HG03175 (cell line): ENCODE data around the gene MAP3K14.
A peak's percentile ranks its signal among the peaks of the same experiment; 100 is the strongest.

Experiments used
- ATAC-seq: cut with Tn5 transposase; IDR thresholded peaks from one replicate; pipeline ENCODE4 v1.9.1; 2021; ENCODE audit warnings: mild to moderate bottlenecking, moderate library complexity; ENCODE audit not compliant: unreplicated experiment

MAP3K14 gene

GRCh38 chr17:45317111-45317928 lies 500 bp upstream of the MAP3K14 start:
- peak; percentile 68 for ATAC-seq

- no peak for ATAC-seq
Measured at GRCh38 chr17:45315648-45316433, 979 bp downstream of the MAP3K14 start.

GRCh38 chr17:45314741-45315647 lies 1.8 kb downstream of the MAP3K14 start:
- no peak for ATAC-seq

GRCh38 chr17:45313996-45314740 lies 2.7 kb downstream of the MAP3K14 start:
- no peak for ATAC-seq

DNA sequence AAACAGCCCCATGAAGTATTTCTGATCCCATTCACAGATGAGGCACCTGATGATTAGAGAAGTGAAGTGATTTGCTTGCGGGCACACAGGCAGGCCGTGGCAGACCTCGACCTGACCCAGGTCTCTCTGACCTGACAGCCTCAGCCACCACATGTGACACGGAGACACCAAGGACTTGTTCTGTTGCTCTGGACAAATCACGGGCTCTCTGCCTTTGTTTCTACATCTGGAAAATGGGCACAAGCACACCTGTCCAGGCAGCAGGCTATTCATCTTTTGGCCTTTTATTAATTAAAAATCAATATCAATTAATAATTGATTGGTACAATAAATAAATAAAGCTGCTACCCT lies 3.4 kb downstream of the MAP3K14 start:
- no peak for ATAC-seq

GRCh38 chr17:45312477-45313420 lies 4.1 kb downstream of the MAP3K14 start:
- no peak for ATAC-seq

DNA sequence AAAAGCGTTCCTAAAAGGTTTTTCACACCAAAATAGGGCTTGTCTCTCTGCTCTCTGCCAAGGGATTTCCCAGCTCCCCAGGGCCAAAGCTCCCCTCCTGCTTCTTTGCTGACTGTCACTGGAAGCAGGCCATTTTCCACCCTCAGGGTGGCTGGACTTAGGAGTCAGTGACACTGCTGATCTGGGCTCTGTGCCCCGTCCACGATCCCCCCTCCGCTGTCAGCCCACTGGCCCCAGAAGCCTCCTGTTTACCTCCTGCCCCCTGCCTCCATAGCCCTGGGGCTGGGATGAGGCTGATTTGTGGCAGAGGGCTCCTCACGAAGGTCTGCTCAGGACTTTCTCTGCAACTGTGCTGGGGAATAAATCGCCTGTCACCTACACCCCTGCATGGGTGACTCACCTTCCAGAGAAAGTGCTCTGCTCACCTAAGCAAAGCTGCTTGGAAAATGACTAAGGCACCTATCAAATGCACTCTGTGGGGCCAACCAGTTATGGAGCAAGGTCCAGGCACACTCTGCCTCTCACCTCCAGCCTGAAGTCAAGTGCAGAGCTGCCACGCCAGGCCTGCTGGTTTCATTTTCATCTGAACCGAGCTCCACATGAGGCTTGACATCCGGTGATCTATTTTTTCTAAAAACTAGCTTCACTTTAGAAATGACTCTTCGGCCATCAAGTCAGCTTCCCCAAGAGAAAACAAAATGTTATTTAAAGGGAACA lies 4.9 kb downstream of the MAP3K14 start:
- ATAC-seq: peak; percentile 23

DNA sequence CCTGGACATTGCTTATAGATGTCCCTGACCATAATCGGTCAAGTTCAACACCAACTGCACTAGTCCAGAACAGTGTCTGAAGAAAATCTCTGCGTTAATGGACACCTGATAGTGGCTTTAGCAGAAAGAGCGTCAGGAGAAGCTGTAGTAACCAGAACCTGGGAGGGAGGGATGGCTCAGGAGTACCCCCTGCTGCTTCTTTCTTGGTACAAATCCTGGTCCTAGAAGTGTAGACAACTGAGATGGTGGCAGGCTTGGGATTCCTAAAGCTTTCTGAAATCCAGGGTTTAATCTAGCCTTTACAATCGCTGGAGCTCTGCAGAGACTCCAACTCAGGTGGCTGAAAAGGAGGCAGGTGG lies 5.4 kb downstream of the MAP3K14 start:
- ATAC-seq: no peak

DNA sequence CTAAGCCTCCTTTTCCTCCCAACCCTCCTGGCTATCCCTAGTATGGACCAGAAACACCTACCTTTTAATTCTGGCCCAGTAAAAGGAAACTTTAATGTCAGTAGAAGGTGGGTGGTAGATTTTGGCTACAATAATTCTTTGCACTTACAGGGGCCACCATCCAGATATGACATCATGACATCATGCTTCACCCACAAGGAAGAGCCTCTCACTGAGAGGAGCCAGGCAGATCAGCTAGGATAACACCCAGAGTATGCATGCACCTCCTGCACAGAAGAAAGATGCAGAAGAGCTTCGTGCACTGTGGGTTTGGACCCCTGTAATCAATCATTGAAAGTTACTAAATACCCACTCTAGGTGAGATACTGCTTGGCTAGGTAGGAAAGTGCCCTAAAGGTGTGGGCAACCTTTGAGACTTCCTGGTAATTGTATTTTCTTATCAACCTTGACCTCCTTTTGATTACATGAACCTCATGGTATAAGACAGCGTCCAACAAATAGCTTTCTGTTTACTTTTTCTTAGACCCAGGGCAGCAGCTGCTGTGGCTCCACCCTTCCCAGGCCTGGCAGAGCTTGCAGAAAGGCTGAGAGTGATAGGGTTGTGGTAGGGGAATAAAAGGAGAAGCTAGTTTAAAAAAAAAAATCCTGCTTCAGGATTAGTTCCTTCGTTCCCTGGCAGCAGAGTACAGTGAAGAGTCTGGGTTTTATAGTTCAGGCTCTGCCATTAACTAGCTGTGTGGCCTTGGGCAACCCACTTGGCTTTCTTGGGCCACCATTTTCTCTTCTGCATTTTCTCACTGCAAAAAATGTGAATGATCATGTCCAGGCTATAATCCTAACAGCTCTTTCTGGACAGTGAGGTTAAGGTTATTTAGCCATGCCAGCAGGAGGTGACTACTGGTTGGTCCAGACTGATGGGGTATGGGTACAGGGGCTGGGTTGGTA lies 6.2 kb downstream of the MAP3K14 start:
- ATAC-seq: no peak

- ATAC-seq: no peak
Measured at GRCh38 chr17:45309400-45309799, 7.4 kb downstream of the MAP3K14 start.

DNA sequence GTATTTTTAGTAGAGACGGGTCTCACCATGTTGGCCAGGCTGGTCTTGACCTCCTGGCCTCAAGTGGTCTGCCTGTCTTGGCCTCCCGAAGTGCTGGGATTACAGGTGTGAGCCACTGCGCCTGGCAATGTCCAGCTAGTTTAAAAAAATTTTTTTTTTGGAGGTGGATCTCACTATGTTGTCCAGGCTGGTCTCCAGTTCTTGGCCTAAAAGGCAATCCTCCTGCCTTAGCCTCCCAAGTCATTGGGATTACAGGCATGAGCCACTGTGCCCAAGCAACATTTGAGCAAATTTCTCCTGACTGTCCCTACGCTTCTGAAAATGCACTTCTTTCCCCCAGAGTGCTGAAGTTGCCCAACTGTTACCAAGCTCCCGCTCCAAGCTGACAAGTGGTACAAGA lies 8.0 kb downstream of the MAP3K14 start:
- no peak for ATAC-seq

GRCh38 chr17:45308016-45308365 lies 8.8 kb downstream of the MAP3K14 start:
- no peak for ATAC-seq

DNA sequence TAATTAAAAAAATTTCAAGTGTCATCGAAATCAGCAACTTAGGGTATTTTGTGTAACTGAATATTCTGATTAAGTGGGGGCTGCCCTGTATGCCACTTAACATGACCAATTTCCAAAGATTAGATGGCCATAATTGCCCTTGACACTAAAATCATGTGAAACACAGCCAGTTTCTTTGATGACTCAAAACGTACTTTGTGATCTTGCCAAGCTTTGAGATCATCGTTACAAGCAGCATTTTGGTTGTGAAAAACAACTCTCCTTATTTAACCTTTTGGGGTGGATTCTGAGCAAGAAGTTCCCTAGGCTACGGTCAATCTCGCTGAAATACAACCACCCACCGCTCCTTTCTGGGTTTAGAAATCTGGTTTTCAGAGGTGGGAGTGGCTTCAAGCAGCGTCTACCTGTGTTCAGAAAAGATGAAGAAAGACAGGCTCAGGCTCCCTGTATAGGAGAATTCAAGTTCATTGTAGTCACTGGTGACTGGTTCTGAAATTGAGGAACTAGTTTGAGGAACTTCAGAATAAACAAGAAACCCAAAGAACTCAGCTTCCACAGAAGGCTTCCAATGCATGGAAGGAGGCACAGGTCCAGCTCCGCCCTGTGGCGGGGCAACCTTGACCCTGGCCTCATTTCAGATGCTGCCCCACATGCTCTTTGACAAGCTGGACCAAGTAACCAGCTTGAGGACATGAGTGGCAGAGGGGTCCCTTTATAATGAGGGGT lies 9.4 kb downstream of the MAP3K14 start:
- no peak for ATAC-seq

GRCh38 chr17:45306623-45307022 lies 10.2 kb downstream of the MAP3K14 start:
- no peak for ATAC-seq

GRCh38 chr17:45306094-45306493 lies 10.7 kb downstream of the MAP3K14 start:
- no peak for ATAC-seq

DNA sequence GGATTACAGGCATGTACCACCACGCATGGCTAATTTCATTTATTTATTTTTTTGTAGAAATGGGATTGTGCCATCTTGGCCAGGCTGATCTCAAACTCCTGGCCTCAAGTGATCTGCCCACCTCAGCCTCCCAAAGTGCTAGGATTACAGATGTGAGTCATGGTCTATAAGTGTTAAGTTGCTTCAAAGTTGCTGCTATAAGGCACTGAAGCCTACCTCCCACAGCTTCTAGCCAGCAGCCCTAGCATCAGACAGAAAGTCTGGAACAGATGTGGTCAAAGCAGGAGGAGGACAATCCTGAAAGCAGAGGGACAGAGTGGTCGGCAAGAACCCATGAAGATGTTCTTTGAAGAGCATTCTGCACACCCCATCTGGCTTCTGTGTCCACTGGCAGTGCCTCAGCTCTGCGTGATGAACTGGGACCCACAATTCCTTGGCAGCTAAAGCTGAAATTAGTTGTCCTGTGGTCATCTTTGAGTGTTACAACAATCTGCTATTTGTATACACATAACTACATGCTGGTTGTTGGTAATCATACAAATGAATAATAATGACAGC lies 11.2 kb downstream of the MAP3K14 start:
- ATAC-seq: no peak

DNA sequence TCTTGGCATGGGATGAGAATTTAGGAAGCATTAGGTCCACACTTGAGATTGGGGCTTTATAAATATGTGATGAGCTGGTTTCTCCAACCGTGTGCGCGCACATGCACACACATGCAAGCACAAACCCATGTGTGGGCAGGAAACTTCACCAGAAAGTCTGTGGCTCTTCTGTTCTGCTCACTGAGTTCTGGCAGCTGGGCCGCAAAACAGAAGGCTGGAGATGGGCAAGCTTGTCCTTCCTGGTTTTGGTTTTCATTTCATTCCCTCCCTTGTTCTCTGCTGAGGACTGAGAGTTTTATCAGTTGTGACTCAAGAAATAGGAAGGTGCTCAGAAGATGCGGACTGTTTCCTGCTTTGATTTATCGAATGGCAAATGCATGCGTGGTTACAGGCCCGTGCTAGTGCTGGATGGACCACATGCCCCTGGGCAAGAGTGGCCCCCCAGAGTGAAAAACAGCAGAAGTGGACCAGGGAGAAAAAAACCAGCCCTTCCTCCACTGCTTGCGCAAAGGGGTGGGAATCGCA lies 14.1 kb downstream of the MAP3K14 start:
- peak; percentile 49 for ATAC-seq
